Posterior cingulate gyrus (tissue), 11 donors: ENCODE results near the gene WSCD2.

Source experiments
- DNase-seq, 10 donors: peaks; one replicate each; pipeline versions ENCODE4 v3.0.0 to v3.0.0-alpha.2; 2020 to 2021; ENCODE audit warnings: mixed read lengths in 3 of 10
- intact Hi-C: fragments of 100-400 bp; cut with DNase I; formaldehyde crosslinking; loops from one replicate; pipeline ENCODE4 v1.15.1; 2023

The WSCD2 gene

GRCh38 chr12:108151533-108152169 is 22.6 kb downstream of the WSCD2 start:
- intact Hi-C loops, result no loop called here
- DNase-seq, result no peak

GRCh38 chr12:108152170-108152538 is 23.1 kb downstream of the WSCD2 start:
- DNase-seq, result no peak
- intact Hi-C loops, result no loop called here

DNA sequence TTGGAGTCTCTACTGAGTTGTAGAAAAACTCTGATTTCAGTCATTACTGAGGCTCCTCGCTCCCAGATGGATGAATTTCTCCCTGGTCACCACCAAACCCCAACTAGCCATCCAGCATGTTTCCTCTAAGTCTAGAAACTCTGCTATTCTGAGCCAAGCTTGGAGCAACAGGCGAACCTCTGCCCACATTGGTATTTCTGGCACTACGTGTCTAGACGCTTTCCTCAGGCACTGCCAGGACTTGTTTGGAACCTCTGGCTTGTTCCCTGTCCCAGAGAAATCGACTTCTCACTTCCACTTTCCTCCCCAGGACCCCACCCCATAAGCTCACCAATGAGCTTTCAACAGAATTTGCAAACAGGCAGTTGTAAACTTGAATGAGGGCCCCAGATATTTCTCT is 27.6 kb downstream of the WSCD2 start:
- intact Hi-C loops, result no loop called here
- DNase-seq, result no peak

- intact Hi-C loops, result no loop called here
- peak in 1 of 10 donors; percentile 65 for DNase-seq
Measured at GRCh38 chr12:108157870-108158459, 28.9 kb downstream of the WSCD2 start.

- peak in 1 of 10 donors; percentile 17 for DNase-seq
- intact Hi-C loops, result no loop called here
Measured at GRCh38 chr12:108162207-108162606, 33.1 kb downstream of the WSCD2 start.

DNA sequence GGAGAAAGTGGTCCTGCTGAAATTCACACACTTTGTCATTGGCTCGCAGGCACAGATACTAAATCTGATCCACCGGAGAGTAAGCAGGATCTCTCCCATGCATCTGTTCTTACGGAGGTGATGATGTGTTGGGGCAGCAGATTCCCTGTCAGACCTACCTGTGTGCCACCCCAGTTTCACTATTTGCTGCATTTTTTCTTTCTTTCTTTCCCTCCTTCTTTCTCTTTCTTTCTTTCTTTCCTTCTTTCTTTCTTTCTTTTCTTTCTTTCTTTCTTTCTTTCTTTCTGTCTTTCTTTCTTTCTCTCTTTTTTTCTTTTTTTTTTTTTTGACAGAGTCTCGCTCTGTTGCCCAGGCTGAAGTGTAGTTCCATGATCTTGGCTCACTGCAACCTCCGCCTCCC is 37.4 kb downstream of the WSCD2 start:
- DNase-seq, result no peak
- intact Hi-C loops, result no loop called here

DNA sequence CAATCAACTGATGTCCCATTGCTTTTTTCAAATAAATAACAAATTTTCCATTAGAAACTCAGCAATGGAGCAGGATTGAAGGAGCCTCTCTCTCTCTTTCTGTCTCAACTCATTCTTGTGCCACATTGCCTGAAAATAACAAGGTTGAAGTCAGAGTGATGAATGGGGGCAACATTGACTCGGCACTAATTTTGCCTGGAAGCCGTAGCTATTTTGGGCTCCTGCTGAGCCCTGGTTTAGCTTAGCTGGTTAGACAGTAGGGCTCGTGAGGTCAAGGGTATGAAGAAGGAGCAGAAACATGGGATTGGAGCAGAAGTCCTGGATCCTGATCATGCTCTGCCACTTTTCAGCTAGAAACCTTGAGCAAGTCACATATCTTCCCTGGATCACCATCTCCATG is 38.9 kb downstream of the WSCD2 start:
- intact Hi-C loops, result no loop called here
- no peak for DNase-seq

DNA sequence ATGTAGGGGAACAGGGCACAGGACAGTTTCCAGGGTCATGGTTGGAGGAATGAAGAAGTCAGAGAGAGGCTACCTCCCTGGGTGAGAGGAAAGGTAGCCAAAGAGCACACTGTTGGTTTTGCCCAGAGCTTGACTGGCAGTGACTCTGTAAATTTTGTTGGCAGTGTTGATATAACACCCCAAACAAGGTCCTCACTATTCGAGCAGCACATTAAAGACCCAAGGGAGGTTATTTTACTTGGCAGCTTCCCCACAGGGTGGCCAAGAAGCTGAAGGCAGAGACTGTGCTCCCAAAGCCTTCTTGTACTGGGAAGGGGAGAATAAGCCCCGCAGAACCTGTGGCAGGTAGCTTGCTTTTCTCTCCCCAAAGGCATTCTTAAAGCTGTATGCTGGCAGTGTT is 40.6 kb downstream of the WSCD2 start:
- intact Hi-C loops, result no loop called here
- DNase-seq, result no peak

- no peak for DNase-seq
- intact Hi-C loops, result no loop called here
Measured at GRCh38 chr12:108170164-108170563, 41.1 kb downstream of the WSCD2 start.

GRCh38 chr12:108172033-108172432 is 42.9 kb downstream of the WSCD2 start:
- no peak for DNase-seq
- intact Hi-C loops, result no loop called here

DNA sequence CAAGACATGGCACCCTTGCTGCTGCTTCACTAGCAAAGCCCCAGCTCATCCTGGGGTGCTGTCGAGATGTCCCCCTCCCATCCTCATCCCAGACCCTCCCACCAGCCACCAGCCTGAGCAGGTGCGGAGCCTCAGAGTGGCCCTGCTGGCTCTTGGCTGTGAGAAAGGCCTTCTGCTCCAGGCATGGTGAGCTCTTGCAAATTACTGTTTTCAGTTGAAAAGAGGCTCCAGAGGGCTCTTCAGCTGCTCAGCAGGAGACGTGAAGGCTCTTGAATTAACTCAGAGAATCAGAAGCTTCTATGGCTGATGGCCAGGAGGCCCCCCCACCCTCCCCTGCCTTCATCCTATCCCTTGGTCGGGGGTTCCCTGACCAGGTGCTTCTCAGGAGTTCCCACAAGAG is 44.1 kb downstream of the WSCD2 start:
- DNase-seq, result no peak
- intact Hi-C loops, result no loop called here

- intact Hi-C loops, result no loop called here
- DNase-seq, result no peak
Measured at GRCh38 chr12:108173892-108174291, 44.8 kb downstream of the WSCD2 start.

GRCh38 chr12:108174641-108175040 is 45.6 kb downstream of the WSCD2 start:
- intact Hi-C loops, result no loop called here

GRCh38 chr12:108175310-108175709 is 46.2 kb downstream of the WSCD2 start:
- no peak for DNase-seq
- intact Hi-C loops, result no loop called here

More at GRCh38 chr12:108174641-108175040, 45.6 kb downstream of the WSCD2 start:
- no peak for DNase-seq

DNA sequence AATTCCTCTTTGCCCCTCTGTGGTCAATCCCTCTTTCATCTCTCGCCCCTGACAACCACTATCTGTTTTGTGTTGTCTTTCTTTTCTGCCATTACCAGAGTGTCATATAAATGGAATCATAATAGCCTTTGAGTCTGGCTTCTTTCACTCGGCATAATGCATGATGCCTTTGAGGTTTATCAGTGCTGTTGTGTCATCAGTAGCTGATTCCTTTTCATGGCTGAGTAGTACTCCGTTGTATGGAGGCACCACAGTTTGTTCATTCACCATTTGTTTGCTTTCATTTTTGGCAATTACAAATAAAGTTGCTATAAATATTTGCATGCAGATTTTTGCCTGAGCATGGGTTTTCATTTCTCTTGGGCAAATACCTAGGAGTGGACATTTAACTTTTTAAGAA is 47.2 kb downstream of the WSCD2 start:
- intact Hi-C loops, result no loop called here
- no peak for DNase-seq

DNA sequence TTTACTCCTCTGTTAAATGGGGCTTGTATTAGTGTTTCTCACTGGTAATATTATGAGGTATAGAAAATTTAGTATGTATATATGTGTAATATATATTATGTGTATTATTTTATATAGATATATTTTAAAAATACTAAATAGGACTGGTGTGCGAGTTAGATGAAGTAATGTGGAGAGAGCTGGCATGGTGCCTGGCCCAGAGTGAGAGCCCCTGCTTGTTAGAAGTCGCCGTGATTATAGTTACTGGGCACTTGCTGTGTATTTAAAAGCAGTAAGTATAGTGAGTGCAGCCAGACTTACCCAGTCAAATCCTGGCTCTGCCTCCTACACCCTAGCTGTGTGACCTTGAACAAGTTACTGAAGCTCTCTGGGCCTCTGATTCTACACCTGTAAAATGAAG is 48.0 kb downstream of the WSCD2 start:
- intact Hi-C loops, result no loop called here

DNA sequence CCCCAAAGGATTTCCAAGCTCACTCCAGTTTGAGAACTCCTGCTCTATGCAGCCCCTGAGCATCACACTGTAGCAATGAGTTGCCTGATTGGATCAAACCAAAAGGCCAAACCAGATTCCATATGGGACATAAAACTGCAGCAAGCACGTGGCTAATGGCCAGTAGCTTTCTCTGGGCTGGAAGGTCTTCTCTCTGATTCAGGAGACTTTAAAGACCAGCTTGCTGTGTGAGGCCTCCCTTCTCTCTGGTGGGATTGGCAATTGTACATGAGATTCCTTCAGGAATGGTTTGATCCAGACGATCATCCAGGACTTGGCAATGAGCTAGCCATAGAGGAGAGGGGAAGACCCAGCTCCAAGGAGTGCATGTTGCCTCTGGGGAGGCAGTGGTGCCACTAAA is 50.2 kb downstream of the WSCD2 start:
- intact Hi-C loops, result no loop called here
- no peak for DNase-seq

More for the DNA sequence above, 48.0 kb downstream of the WSCD2 start:
- no peak for DNase-seq

DNA sequence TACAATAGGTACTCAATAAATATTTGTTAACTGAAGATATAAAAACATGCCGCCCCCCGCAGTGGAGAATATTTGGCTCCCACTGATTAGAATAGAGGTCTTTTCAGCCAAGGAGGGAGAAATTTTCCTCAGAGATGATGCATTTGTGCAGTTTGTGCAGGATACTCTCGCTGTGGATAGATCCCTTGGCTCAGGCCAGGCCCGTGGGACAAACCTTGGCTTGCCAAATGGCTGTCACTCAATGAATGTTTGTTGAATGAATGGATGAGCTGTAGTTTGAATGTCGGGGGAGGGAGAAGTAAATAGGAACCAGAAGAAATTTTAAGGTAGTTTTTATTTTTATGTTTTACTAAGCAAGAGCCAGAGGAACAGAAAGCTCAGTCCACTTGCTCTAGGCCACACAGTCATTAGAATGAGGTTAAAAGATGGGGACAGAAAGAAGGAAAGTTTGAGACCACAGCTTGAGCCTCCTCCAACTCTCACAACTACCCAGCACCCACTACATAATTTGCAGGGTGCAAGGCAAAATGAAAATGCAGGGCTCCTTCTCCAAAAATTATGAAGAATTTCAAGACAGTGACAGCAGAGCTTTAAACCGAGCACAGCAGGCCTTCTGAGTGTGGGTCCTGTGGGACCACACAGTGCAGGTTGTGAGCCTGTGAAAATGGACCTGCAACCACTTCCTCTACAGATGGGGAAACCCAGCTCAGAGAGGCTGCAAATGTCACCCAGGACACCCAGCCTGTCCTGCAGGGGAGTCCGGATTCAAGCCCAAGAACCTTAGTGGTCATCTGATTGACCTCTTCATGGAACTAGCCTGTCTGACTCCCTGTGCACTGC is 51.4 kb downstream of the WSCD2 start:
- intact Hi-C loops, result no loop called here
- no peak for DNase-seq

GRCh38 chr12:108181095-108181454 is 52.0 kb downstream of the WSCD2 start:
- intact Hi-C loops, result no loop called here
- peak in 1 of 10 donors; percentile 17 for DNase-seq

DNA sequence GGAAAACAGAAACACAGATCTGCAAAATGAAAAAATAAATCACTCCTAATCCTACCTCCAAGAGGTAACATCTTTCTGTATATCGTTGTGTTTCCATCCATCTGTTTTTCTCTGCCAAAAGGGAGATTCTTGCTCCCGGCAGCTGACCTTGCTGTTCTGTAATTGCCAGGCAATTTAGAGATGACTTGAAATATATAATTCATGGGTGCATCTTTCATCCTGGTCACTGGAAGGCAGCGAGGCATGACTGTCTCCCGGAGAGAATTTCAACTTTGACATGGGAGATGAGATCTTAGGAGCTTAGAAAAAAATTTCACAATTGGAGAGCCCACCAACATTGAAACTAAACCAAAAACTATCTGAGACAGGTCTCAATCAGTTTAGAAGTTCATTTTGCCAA is 53.0 kb downstream of the WSCD2 start:
- intact Hi-C loops, result no loop called here
- DNase-seq, result no peak

DNA sequence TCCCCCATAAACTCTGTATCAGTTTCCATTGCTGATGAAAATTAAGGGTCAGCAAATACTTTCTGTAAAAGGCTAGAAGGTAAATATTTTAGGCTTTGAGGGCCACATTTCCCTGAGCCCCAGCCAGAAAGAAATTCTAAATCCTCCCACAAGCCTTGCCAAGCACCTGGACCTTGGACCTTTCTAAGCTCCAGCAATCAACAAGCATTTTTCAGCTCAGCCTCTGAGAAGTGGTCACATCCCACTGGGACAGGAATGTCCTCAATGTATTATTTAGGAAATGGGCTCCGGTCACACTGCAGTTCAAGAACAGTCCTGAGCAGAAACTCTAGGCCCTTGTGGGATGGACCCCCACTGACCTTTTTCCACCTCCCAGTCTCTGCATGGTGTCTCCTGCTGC is 55.9 kb downstream of the WSCD2 start:
- no peak for DNase-seq
- intact Hi-C loops, result no loop called here

- DNase-seq, result peak in 1 of 10 donors; percentile 63
- intact Hi-C loops, result no loop called here
Measured at GRCh38 chr12:108187831-108188230, 58.7 kb downstream of the WSCD2 start.
